ENCODE data around the gene DNAJB14.

The DNAJB14 gene

DNA sequence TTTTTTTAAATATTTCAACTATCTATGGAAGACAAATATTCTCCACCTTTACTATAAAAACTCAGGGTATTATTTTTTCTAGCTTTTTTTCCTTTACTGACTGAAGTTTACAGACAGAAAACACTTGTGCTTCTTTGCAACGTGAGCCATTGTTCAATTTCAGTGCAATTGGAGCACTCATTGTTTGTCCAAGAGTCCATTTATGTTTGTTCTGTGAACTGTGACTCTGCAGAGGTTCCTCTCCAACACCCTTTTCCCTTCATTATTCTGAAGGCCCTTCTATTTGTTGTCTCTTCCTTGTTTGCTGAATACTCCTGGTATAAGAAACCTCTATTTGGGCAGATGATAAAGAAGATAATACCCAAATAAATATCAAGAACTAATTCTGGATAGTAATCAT is 92.4 kb downstream of the DNAJB14 start:
- Histone ChIP-seq H3K36me3 (peaks cover 0 to 31% (median 0%) of the 10 kb centered on the region in 11 experiments; a peak in 4 of 22 replicates), H3K9me3 (replicated peaks in 1 of 11) (0 out of 22 replicates have a peak, but pooled peaks cover 0 to 5% (median 0%) of the 10 kb centered on the region in 11 experiments), H3K4me3 (no peak overlapping the region), H3K27ac (peak overlapping the region in 4 of 11 experiments; percentile 77 to 87 (median 86); a peak in 5 of 22 replicates), H3K4me1 (peaks cover 10 to 84% (median 45%) of the 10 kb centered on the region in 10 experiments; a peak in 18 of 20 replicates), H3K9ac (no peak overlapping the region), H4K20me1 (no peaks in the 10 kb centered on the region), H3K27me3 (no peaks in the 10 kb centered on the region), H3K4me2 (peak overlapping the region in 4 of 11 experiments; percentile 83 to 92 (median 90); a peak in 8 of 22 replicates)
- TF ChIP-seq Cebpa-rat (IDR thresholded peaks at IDR 0.05): no peak

DNA sequence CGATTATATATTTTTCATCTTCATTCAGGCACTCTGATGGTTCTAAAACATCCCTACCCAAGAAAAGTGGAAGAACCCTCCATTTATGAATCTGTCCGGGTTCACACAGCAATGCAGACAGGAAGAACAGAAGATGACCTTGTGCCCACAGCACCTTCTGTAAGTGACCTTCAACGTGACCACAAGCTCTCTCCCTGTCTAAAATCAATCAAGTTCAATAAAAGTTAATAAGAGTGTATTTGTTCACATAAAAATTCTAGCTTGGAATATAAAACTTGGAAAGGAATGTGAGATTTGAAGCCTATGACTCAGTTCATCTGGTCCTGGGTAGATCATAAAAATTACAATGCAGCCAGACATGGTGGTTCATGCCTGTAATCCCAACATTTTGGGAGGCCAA is 93.2 kb downstream of the DNAJB14 start:
- Histone ChIP-seq H3K9ac (no peak overlapping the region), H3K4me3 (no peak overlapping the region), H3K4me2 (peak overlapping the region in 3 of 11 experiments; percentile 36 to 89 (median 54); a peak in 5 of 22 replicates), H3K27me3 (no peaks in the 10 kb centered on the region), H3K4me1 (peaks cover 10 to 83% (median 41%) of the 10 kb centered on the region in 10 experiments; a peak in 18 of 20 replicates), H3K36me3 (peaks cover 0 to 27% (median 0%) of the 10 kb centered on the region in 11 experiments; a peak in 4 of 22 replicates), H3K27ac (no peak overlapping the region), H4K20me1 (no peaks in the 10 kb centered on the region), H3K9me3 (replicated peaks in 1 of 11) (0 out of 22 replicates have a peak, but pooled peaks cover 0 to 5% (median 0%) of the 10 kb centered on the region in 11 experiments)
- TF ChIP-seq Cebpa-rat (IDR thresholded peaks at IDR 0.05): no peak

DNA sequence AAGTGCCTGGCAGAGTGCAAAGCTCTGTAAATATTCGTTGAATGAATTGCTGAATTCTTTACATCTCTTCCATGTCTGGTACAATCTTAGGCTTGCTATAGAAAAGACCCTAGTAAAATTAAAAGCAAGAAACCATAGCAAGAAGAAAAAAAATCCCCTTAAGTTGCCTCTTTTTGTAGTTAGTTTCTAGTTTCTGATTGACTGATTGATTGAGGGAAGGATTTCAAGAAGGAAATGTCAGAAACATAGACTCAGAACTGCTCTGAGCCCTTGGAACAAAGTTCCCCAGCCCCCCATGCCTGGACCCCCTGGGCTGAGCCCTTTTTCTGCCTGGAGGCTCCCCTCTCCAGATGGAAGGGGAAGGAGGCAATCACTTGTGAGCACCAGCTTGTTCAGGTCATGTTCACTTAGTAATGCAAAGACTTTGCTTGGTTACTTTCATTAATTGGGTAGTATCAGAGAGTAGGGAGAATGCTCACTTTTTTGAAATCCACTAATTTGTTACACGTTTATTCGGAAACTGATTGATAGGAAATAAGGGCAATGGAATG is 94.1 kb downstream of the DNAJB14 start:
- H3K4me3 ChIP-seq: no peak overlapping the region

DNA sequence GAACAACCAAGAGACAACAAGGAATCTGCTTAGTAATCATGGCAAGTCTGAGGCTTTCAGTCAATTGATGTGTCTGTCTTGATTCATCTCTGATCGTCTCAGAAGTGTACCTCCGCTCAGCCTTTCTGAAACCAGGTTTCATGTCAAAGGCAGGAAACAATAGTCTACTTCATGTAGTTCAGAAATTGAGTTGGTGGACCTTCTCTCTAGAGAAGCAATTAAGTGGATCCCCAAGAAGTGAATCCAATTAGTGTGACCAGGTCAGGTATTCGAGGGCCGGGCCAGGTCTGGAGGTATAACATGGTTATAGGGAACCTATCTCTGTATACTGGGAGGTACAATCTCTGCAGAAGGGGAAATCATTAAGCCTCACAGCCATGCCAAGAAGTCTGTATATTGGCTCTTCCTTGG is 97.8 kb downstream of the DNAJB14 start:
- peaks cover 0 to 35% (median 0%) of the 10 kb centered on the region in 11 experiments; a peak in 7 of 22 replicates for H3K36me3 ChIP-seq
- no peak for TF ChIP-seq Cebpa-rat (IDR thresholded peaks at IDR 0.05)
- H4K20me1 ChIP-seq: no peaks in the 10 kb centered on the region
- no peak overlapping the region for H3K4me3 ChIP-seq
- peak overlapping the region in 4 of 11 experiments; percentile 60 to 80 (median 70); a peak in 5 of 22 replicates for H3K4me2 ChIP-seq
- H3K27ac ChIP-seq: no peak overlapping the region
- H3K9me3 ChIP-seq (replicated peaks in 1 of 11): peaks cover 0 to 7% (median 0%) of the 10 kb centered on the region in 11 experiments; a peak in 7 of 22 replicates
- H3K4me1 ChIP-seq: peaks cover 7 to 78% (median 17%) of the 10 kb centered on the region in 10 experiments; a peak in 18 of 20 replicates
- no peak overlapping the region for H3K9ac ChIP-seq
- no peaks in the 10 kb centered on the region for H3K27me3 ChIP-seq

More for the DNA sequence above, 94.1 kb downstream of the DNAJB14 start:
- Histone ChIP-seq H4K20me1 (no peaks in the 10 kb centered on the region), H3K4me1 (peaks cover 16 to 83% (median 42%) of the 10 kb centered on the region in 10 experiments), H3K27ac (peak overlapping the region in 2 of 11 experiments; percentile 3 to 35; a peak in 1 of 22 replicates), H3K4me2 (peak overlapping the region in 3 of 11 experiments; percentile 11 to 33 (median 25); a peak in 3 of 22 replicates), H3K9me3 (replicated peaks in 1 of 11) (0 out of 22 replicates have a peak, but pooled peaks cover 0 to 5% (median 0%) of the 10 kb centered on the region in 11 experiments), H3K36me3 (peaks cover 0 to 27% (median 0%) of the 10 kb centered on the region in 11 experiments; a peak in 4 of 22 replicates), H3K27me3 (no peaks in the 10 kb centered on the region), H3K9ac (no peak overlapping the region)
- TF ChIP-seq Cebpa-rat (IDR thresholded peaks at IDR 0.05): no peak

DNA sequence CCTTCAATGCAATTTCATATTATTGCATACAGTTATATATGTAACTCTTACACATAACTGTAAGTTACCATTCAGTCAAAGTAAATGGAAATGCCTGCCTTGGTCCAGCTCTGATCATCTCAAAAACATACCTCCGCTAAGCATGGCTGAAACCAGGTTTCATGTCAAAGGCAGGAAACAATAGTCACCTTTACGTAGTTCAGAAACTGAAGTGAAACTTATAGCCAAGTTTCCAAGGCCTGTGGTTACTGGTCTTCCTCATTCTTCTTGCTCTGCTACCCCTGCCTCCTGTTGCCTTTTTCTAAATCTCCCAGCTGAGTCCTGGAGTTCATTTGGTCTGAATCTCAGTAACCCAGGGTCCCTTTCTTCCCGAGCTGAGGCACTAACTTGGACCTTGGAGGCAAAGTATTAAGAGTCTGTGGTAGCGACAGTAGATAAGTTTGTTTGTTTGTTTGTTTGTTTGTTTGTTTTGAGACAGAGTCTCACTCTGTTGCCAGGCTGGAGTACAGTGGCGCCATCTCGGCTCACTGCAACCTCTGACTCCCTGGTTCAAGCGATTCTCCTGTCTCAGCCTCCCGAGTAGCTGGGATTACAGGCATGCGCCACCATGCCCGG is 98.9 kb downstream of the DNAJB14 start:
- Histone ChIP-seq H4K20me1 (no peaks in the 10 kb centered on the region), H3K4me1 (peaks cover 7 to 67% (median 17%) of the 10 kb centered on the region in 10 experiments; a peak in 18 of 20 replicates), H3K9me3 (replicated peaks in 1 of 11) (peaks cover 0 to 9% (median 0%) of the 10 kb centered on the region in 11 experiments; a peak in 8 of 22 replicates), H3K27me3 (no peaks in the 10 kb centered on the region), H3K27ac (peak overlapping the region in 7 of 11 experiments; percentile 12 to 56 (median 24); a peak in 10 of 22 replicates), H3K36me3 (peaks cover 0 to 37% (median 0%) of the 10 kb centered on the region in 11 experiments; a peak in 7 of 22 replicates), H3K9ac (peak overlapping the region in 1 of 11 experiments; percentile 36; a peak in 1 of 22 replicates), H3K4me2 (peak overlapping the region in 9 of 11 experiments; percentile 30 to 80 (median 60); a peak in 17 of 22 replicates), H3K4me3 (no peak overlapping the region)
- TF ChIP-seq Cebpa-rat (IDR thresholded peaks at IDR 0.05): no peak

DNA sequence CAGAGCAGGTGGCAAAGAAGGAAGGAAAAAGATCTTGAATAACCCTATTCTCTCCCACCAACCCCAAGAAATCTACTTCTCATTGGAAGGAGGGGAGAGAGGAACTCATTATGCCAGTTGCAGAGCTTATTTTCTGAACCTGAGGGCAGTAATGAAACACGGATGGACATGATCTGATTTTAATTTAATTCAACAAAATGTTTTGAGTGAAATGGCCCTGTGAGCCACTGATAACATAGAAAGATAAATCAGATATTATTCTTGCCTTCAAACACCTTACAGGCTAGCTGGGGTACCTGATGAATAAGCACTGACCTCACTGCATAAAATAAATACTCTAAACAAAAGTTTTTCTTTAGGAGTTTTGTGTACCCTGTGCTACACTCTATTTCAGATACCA is 99.5 kb downstream of the DNAJB14 start:
- no peaks in the 10 kb centered on the region for H4K20me1 ChIP-seq
- no peak overlapping the region for H3K9ac ChIP-seq
- H3K27me3 ChIP-seq: no peaks in the 10 kb centered on the region
- peak overlapping the region in 6 of 11 experiments; percentile 37 to 80 (median 70); a peak in 12 of 22 replicates for H3K4me2 ChIP-seq
- H3K9me3 ChIP-seq (replicated peaks in 1 of 11): peaks cover 0 to 9% (median 0%) of the 10 kb centered on the region in 11 experiments; a peak in 8 of 22 replicates
- H3K36me3 ChIP-seq: peaks cover 0 to 42% (median 0%) of the 10 kb centered on the region in 11 experiments; a peak in 7 of 22 replicates
- H3K27ac ChIP-seq: peak overlapping the region in 1 of 11 experiments; percentile 56; a peak in 3 of 22 replicates
- H3K4me1 ChIP-seq: peaks cover 7 to 62% (median 17%) of the 10 kb centered on the region in 10 experiments; a peak in 18 of 20 replicates
- TF ChIP-seq Cebpa-rat (IDR thresholded peaks at IDR 0.05): no peak
- no peak overlapping the region for H3K4me3 ChIP-seq
